Measurements from ENCODE around the gene PIP5K1C.

DNA sequence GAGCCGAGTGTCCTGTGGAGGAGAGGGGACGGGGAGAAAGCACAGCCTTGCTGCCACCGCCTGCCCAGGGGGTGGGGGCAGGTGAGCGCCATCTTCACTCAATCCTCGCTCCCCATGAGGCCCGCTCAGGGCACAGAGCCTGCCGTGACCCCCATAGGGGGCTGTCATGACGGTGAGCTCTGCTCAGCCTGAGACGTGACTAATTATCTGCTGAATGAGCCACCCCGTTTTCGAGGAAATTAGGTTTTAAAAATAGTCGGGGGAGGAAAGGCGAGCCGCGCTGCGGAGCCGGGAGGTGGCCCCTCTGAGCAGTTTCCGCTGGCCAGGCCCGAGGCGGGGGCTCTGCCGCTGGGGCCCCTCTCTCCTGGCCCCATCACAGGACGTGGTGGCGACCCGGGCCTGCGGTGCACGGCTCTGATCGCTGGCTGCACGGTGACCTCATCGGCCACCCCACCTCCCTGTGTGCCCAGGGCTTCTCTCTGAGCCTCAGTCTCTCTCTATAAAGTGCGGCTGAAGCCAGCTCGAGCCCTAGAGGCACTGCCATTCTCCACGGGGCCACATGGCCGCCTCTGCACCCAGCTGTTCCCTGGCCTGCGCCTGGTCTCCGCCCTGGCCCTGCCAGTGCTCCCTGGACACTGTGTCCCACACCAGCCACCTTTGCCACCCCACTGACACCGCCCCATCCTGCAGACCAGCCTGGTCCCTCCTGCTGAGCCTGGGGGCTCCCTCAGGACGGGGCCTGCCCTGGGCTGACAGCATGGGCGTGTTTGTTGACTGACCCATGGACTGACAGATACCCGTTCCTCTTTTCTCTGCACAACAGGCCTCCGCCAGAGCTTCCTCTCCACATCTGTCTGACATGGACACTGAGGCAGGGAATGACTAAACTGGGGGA is 28.3 kb downstream of the PIP5K1C start:
- TF ChIP-seq EP300 (conservative IDR thresholded peaks at IDR 0.05; ENCODE audit: poor library complexity, severe bottlenecking) (no peak), CTCF (IDR thresholded peaks at IDR 0.05; ENCODE audit: poor library complexity, severe bottlenecking) (no peak), SMC3 (conservative IDR thresholded peaks at IDR 0.05; ENCODE audit: poor library complexity) (no peak), MXI1 (conservative IDR thresholded peaks at IDR 0.05; ENCODE audit: poor library complexity, severe bottlenecking) (no peak), REST (IDR thresholded peaks at IDR 0.05; ENCODE audit: borderline replicate concordance) (no peak), EZH2 (IDR thresholded peaks at IDR 0.05; ENCODE audit: borderline replicate concordance, insufficient read depth, low read length, poor library complexity, severe bottlenecking) (no peak), POLR2AphosphoS5 (IDR thresholded peaks at IDR 0.05) (no peak), TAF1 (IDR thresholded peaks at IDR 0.05; ENCODE audit: low read depth) (no peak), RAD21 (conservative IDR thresholded peaks at IDR 0.05) (no peak)
